GM12878 (cell line): ENCODE data around the gene NR1I3.

Source experiments
- CTCF ChIP-seq, 3 experiments: IDR thresholded peaks in 2 of 3; conservative IDR thresholded peaks in 1 of 3; 2 replicates each; pipeline ENCODE4 v1.5.1; 2011; ENCODE audit warnings: low read depth in 3 of 3, low read length in 3 of 3, mild to moderate bottlenecking in 3 of 3, control low read depth in 2 of 3, moderate library complexity in 2 of 3, inconsistent platforms in 1 of 3, mixed read lengths in 1 of 3; ENCODE audit not compliant: control insufficient read depth in 2 of 3, insufficient read depth in 1 of 3; ENCODE audit errors: extremely low read depth in 1 of 3
- GABPA ChIP-seq: IDR thresholded peaks from 2 replicates; pipeline ENCODE4 v1.6.1; 2014; ENCODE audit warnings: antibody characterized with exemption, low read depth, mild to moderate bottlenecking, inconsistent platforms
- TAF1 ChIP-seq: IDR thresholded peaks from 2 replicates; pipeline ENCODE4 v1.6.1; 2011; ENCODE audit warnings: mild to moderate bottlenecking, low read depth, low read length, borderline replicate concordance
- TCF3 ChIP-seq: IDR thresholded peaks from 2 replicates; pipeline ENCODE4 v1.6.1; 2012; ENCODE audit warnings: low read depth, mild to moderate bottlenecking, low read length, borderline replicate concordance; ENCODE audit not compliant: insufficient read depth
- ZBTB40 ChIP-seq: fragments of 450-650 bp; IDR thresholded peaks from 2 replicates; pipeline ENCODE4 v1.6.1; 2016; ENCODE audit warnings: mild to moderate bottlenecking, moderate library complexity, borderline replicate concordance

- TF ChIP-seq CTCF (IDR thresholded peaks at IDR 0.05 in 2 of 3, conservative IDR thresholded peaks at IDR 0.05 in 1 of 3; ENCODE audit: control insufficient read depth in 2 of 3, extremely low read depth in 1 of 3, insufficient read depth in 1 of 3, low read depth in 3 of 3, low read length in 3 of 3) (no peak), TCF3 (no peak), ZBTB40 (no peak), GABPA (no peak), TAF1 (no peak)
Observed at GRCh38 chr1:161187311-161187710, 50.7 kb downstream of the NR1I3 start.
